RWPE1 (cell line): ENCODE results near the gene CPHXL2.

Experiments
- CTCF ChIA-PET: fragments of 350-600 bp; sonication (Branson Sonifier 250); formaldehyde crosslinking; extraction: SDS; loops from one replicate; lab custom pipeline; 2021; lab: Yijun Ruan, JAX
- POLR2A ChIA-PET: fragments of 400-600 bp; formaldehyde crosslinking; extraction: SDS; loops from one replicate; lab custom pipeline; 2020; ENCODE audit warnings: antibody characterized with exemption; ENCODE audit not compliant: low non-redundant PET; lab: Yijun Ruan, JAX
- DNase-seq: peaks from one replicate; pipeline ENCODE4 v3.0.0; 2012; ENCODE audit warnings: low spot score
- H3K27ac ChIP-seq: fragments of 450-650 bp; 2 replicates; pipeline ENCODE4 v1.5.1; 2017
- TF ChIP-seq, protein P1 (sequence below): fragments of 450-650 bp; conservative IDR thresholded peaks from 2 replicates; pipeline ENCODE4 v1.5.1; 2017; ENCODE audit warnings: low read depth, mild to moderate bottlenecking

The CPHXL2 gene

DNA sequence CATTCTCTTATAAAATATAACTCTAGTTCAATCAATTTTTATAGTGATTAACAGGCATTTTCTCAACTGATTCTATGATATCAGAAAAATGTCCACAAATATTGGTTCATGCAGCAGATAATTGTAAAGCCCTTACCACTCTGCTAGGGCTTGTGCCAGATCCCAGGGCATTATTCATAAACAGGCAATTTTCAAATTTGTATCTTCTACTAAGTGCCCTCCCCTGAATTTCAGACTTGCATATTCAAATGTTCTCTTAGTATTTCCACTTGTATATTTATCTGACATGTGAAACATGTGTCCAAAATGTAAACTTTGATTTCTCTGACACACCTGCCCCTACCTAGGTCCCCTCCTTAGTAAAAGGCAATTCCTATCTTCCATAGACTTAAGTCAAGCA lies 9.3 kb downstream of the CPHXL2 start:
- POLR2A ChIA-PET = no interaction called here
- CTCF ChIA-PET = no interaction called here
- TF ChIP-seq, protein P1, sequence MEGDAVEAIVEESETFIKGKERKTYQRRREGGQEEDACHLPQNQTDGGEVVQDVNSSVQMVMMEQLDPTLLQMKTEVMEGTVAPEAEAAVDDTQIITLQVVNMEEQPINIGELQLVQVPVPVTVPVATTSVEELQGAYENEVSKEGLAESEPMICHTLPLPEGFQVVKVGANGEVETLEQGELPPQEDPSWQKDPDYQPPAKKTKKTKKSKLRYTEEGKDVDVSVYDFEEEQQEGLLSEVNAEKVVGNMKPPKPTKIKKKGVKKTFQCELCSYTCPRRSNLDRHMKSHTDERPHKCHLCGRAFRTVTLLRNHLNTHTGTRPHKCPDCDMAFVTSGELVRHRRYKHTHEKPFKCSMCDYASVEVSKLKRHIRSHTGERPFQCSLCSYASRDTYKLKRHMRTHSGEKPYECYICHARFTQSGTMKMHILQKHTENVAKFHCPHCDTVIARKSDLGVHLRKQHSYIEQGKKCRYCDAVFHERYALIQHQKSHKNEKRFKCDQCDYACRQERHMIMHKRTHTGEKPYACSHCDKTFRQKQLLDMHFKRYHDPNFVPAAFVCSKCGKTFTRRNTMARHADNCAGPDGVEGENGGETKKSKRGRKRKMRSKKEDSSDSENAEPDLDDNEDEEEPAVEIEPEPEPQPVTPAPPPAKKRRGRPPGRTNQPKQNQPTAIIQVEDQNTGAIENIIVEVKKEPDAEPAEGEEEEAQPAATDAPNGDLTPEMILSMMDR = no peak
- no peak overlapping the region for H3K27ac ChIP-seq
- DNase-seq = no peak

DNA sequence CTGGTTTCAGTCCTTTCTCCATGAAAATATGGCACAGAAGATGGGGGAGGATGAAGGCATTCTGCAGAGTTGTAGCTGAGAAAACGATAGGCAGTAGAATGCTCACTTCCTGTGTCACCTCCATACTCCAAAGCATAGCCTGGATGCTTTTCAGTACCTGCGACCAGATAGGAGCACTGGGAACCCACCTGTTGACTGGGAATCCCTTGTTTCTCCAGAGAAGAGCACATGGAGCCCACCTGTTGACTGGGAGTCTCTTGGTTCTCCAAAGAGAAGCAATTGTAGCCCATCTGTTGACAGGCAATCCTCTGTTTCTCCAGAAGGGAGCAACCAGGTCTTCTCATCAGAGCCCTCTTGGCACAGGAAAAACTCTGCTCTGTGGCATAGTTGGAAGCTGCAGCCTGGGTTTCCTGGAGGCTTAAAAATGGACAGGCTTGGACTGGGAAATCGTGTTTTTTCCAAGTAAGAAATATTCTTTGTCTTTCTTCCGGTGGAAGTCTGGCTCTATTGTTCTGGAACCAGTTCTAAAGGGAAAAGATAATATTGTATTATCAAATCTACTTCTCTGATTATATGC lies 16.0 kb downstream of the CPHXL2 start:
- POLR2A ChIA-PET = no interaction called here
- DNase-seq = no peak
- CTCF ChIA-PET = no interaction called here
- H3K27ac ChIP-seq = no peak overlapping the region
- TF ChIP-seq, protein P1 = no peak

DNA sequence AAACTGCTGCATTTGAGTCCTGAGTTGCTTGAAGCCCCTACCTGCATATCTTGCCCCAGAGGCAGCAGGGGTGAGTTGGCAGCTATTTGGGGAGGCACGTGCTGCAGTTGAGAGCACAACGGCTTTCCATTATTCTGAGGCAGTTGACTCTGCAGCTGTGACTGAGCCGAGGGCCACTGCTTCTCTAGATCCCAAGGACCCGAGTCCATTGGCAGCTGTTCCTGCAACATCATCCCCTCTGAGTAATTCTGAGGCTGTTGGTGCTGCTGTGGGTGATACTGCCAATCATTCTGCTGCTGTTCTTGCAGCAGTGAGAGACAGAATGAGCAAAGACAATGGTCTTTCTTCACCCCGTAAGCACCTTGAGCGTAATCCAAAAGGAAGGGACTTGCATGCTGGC lies 16.5 kb downstream of the CPHXL2 start:
- POLR2A ChIA-PET = no interaction called here
- CTCF ChIA-PET = no interaction called here
- DNase-seq = no peak

DNA sequence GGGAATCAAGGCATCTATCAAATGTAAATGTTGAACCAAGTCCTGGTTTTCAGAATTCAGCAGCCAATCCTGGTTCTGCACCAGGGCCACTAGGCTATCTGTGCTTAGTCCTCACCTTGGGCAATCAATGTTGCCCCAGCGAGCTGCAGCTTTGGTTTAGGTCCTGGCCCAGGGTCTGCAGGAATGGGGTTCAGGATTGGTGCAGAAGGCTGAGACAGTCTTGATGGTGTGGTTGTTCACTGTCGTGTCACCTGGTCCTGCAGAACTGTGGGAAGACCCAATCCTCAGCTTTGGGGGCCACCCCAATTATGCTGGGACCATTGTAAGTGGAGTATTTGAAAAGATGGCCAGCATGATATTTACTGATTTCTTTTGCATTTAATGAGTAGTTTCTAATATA lies 18.6 kb downstream of the CPHXL2 start:
- no peak for DNase-seq
- ChIA-PET CTCF (interaction anchor here (0.6 kb wide), 1 partner anchor 59 kb away, joined by 3 read pairs; no protein-coding TSS in a partner anchor), POLR2A (no interaction called here)
- H3K27ac ChIP-seq = no peak overlapping the region
- TF ChIP-seq, protein P1 = no peak

More for the DNA sequence above, 16.5 kb downstream of the CPHXL2 start:
- TF ChIP-seq, protein P1 = no peak
- no peak overlapping the region for H3K27ac ChIP-seq

DNA sequence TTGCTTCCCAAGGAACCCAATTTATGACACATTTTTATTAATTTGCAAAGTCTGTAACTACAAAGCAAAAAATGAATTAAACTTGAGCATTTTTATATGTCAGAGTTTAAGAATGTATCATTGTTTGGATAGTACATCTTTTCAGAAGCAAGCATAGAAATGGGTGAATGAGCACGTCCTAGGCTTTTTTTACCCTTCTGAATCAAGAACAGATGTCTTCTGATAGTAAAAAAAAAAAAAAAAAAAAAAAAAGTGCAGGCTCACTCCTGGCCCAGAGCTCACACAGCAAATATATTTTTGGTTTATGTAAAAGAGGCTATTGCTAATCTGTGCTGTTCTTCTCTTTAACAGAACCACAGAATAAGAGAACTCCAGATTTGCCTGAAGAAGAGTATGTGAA lies 22.9 kb downstream of the CPHXL2 start:
- no peak overlapping the region for H3K27ac ChIP-seq
- CTCF ChIA-PET = interaction anchor here (0.6 kb wide), 1 partner anchor 48 kb away, joined by 3 read pairs; the partner anchor contains the start of gene DUXB
- TF ChIP-seq, protein P1 = no peak
- DNase-seq = no peak
- POLR2A ChIA-PET = no interaction called here

DNA sequence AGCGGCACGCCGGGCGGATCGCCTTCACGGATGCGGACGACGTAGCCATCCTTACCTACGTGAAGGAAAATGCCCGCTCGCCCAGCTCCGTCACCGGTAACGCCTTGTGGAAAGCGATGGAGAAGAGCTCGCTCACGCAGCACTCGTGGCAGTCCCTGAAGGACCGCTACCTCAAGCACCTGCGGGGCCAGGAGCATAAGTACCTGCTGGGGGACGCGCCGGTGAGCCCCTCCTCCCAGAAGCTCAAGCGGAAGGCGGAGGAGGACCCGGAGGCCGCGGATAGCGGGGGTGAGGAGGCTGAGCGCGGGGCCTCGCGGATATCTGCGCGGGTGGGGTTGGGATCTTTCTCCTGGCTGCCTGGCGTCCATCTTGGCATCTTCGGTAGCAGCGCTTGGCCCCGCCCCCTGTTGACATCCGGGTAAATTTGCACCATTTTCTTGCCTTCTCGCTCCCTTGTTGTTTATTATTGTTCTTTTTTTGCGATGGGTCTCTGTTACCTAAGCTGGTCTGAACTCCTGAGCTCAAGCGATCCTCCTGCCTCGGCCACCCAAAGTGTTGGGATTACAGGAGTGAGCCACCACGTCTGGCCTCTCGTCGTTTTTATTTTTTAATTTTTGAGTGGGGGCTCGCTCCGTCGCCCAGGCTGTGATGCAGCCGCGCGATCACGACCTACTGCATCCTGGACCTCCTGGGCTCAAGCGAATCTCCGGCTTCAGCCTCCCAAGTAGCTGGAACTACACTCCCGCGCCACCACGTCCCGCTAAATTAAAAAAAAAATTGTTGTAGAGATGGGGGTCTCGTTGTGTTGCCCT lies 28.3 kb downstream of the CPHXL2 start:
- POLR2A ChIA-PET = interaction anchor here (0.6 to 0.7 kb wide), 2 partner anchors 47 to 134 kb away, joined by 3 read pairs; no protein-coding TSS in a partner anchor
- CTCF ChIA-PET = interaction anchor here (0.6 to 0.8 kb wide), 2 partner anchors 116 to 127 kb away, joined by 4 to 5 read pairs; no protein-coding TSS in a partner anchor
- peak overlapping the region; percentile 96 for H3K27ac ChIP-seq
- TF ChIP-seq, protein P1 = no peak
- peak; percentile 72 for DNase-seq
